GM19025 (cell line): Measurements from ENCODE around the gene PCDHA9.
"Not testable (repeated sequence)": the region's sequence is repeated elsewhere in the genome, so short reads cannot be mapped to it uniquely, and the experiment has no call there.

Experiments
- ATAC-seq: cut with Tn5 transposase; IDR thresholded peaks from one replicate; pipeline ENCODE4 v1.9.1; 2021; ENCODE audit warnings: mild to moderate bottlenecking, low read depth, moderate library complexity; ENCODE audit not compliant: unreplicated experiment

The PCDHA9 gene

GRCh38 chr5:140833993-140834392 lies 14.2 kb upstream of the PCDHA9 start, which contains the start of gene PCDHA7:
PCDHA7 (plus strand) TSS chr5:140834269; CDS start chr5:140834384, 115 bp downstream.
- no peak for ATAC-seq

- not testable (repeated sequence) for ATAC-seq
These were observed 13.7 kb upstream of the PCDHA9 start for GRCh38 chr5:140834439-140835008.

GRCh38 chr5:140835622-140836510 lies 12.3 kb upstream of the PCDHA9 start:
- ATAC-seq = no peak

GRCh38 chr5:140840978-140841962 lies 6.9 kb upstream of the PCDHA9 start, which contains the start of gene PCDHA8:
PCDHA8 (plus strand) TSS chr5:140841187; CDS start chr5:140841322, 135 bp downstream.
- ATAC-seq = no peak

- ATAC-seq = no peak
These were observed 5.1 kb upstream of the PCDHA9 start for GRCh38 chr5:140842798-140843733.

- ATAC-seq = not testable (repeated sequence)
These were observed 1.9 kb downstream of the PCDHA9 start for GRCh38 chr5:140849831-140850634.

- no peak for ATAC-seq
These were observed 7.8 kb downstream of the PCDHA9 start, which contains the start of gene PCDHA10 for GRCh38 chr5:140855772-140856674. PCDHA10 (plus strand) TSS chr5:140855897; CDS start chr5:140856049, 152 bp downstream.

GRCh38 chr5:140857177-140857986 lies 9.2 kb downstream of the PCDHA9 start:
- no peak for ATAC-seq

GRCh38 chr5:140857987-140858240 lies 9.7 kb downstream of the PCDHA9 start:
- ATAC-seq = no peak

- ATAC-seq = no peak
These were observed 14.5 kb downstream of the PCDHA9 start for GRCh38 chr5:140862441-140863295.

GRCh38 chr5:140868721-140869554 lies 20.8 kb downstream of the PCDHA9 start, which contains the start of gene PCDHA11:
PCDHA11 (plus strand) TSS chr5:140868957; CDS start chr5:140869104, 147 bp downstream.
- ATAC-seq = no peak

GRCh38 chr5:140869555-140869886 lies 21.3 kb downstream of the PCDHA9 start:
- no peak for ATAC-seq

- ATAC-seq = no peak
These were observed 22.3 kb downstream of the PCDHA9 start for GRCh38 chr5:140870221-140871201.
